Stomach (tissue), 4 donors: Measurements from ENCODE around the gene TAAR6.

Source experiments
- CTCF ChIP-seq, 7 experiments: fragments of 450-650 bp in 4 of 7; fragments of 200-600 bp in 3 of 7; sonication (generic) in 3 of 7; IDR thresholded peaks; one replicate each; pipeline ENCODE4 v1.5.1; 2016 to 2019; ENCODE audit warnings: antibody characterized with exemption in 7 of 7, control low read depth in 2 of 7, mild to moderate bottlenecking in 1 of 7
- EP300 ChIP-seq: sonication (generic); formaldehyde crosslinking; IDR thresholded peaks from one replicate; pipeline ENCODE4 v1.6.1; 2017; ENCODE audit warnings: antibody characterized with exemption
- POLR2A ChIP-seq, 4 donors: fragments of 450-650 bp; IDR thresholded peaks; one replicate each; pipeline ENCODE4 v1.6.1; 2016; ENCODE audit warnings: antibody characterized with exemption in 4 of 4, control low read depth in 2 of 4, mild to moderate bottlenecking in 1 of 4, moderate library complexity in 1 of 4
- POLR2AphosphoS5 ChIP-seq, 3 donors: sonication (generic); formaldehyde crosslinking; IDR thresholded peaks; one replicate each; pipeline ENCODE4 v1.6.1; 2016; ENCODE audit warnings: antibody characterized with exemption in 3 of 3

- TF ChIP-seq CTCF (IDR thresholded peaks at IDR 0.05) (no peak), POLR2A (IDR thresholded peaks at IDR 0.05) (no peak), POLR2AphosphoS5 (IDR thresholded peaks at IDR 0.05) (no peak), EP300 (no peak)
Measured at GRCh38 chr6:132598473-132598872, 28.4 kb downstream of the TAAR6 start.
